Measurements from ENCODE around the gene LCLAT1.
A peak's percentile ranks its signal among the peaks of the same experiment; 100 is the strongest.

The LCLAT1 gene

GRCh38 chr2:30447149-30448045 lies at the start of gene LCLAT1:
Gene LCLAT1, plus strand, starts transcription at chr2:30447246. Its CDS starts 78,345 bp downstream, at chr2:30525591.
- peak; percentile 36 for DNase-seq

- no peak for DNase-seq
These were observed 48.8 kb upstream of the LCLAT1 start for GRCh38 chr2:30398084-30398873.

GRCh38 chr2:30400151-30400954 lies 46.7 kb upstream of the LCLAT1 start:
- DNase-seq = no peak

- DNase-seq = no peak
These were observed 44.4 kb upstream of the LCLAT1 start for GRCh38 chr2:30402441-30403182.

GRCh38 chr2:30403592-30404312 lies 43.3 kb upstream of the LCLAT1 start:
- DNase-seq = no peak

GRCh38 chr2:30404319-30405259 lies 42.5 kb upstream of the LCLAT1 start:
- peak; percentile 14 for DNase-seq

- no peak for DNase-seq
These were observed 41.8 kb upstream of the LCLAT1 start for GRCh38 chr2:30405260-30405605.

GRCh38 chr2:30406853-30407252 lies 40.2 kb upstream of the LCLAT1 start:
- no peak for DNase-seq

GRCh38 chr2:30408961-30409387 lies 38.1 kb upstream of the LCLAT1 start:
- DNase-seq = no peak

- no peak for DNase-seq
These were observed 36.8 kb upstream of the LCLAT1 start for GRCh38 chr2:30410217-30410616.

GRCh38 chr2:30412047-30412683 lies 34.9 kb upstream of the LCLAT1 start:
- DNase-seq = no peak

GRCh38 chr2:30412684-30413570 lies 34.1 kb upstream of the LCLAT1 start:
- no peak for DNase-seq

- no peak for DNase-seq
These were observed 32.1 kb upstream of the LCLAT1 start for GRCh38 chr2:30414961-30415360.

- DNase-seq = no peak
These were observed 29.8 kb upstream of the LCLAT1 start for GRCh38 chr2:30417253-30417652.

GRCh38 chr2:30421026-30421603 lies 25.9 kb upstream of the LCLAT1 start:
- no peak for DNase-seq

- DNase-seq = no peak
These were observed 25.2 kb upstream of the LCLAT1 start for GRCh38 chr2:30421604-30422443.

- DNase-seq = no peak
These were observed 24.5 kb upstream of the LCLAT1 start for GRCh38 chr2:30422444-30423040.
